Upper lobe of left lung (tissue), 4 donors: ENCODE measurements around the gene AMPD3.

ENCODE experiments used
- CTCF ChIP-seq, 6 experiments: fragments of 450-650 bp in 4 of 6; fragments of 200-600 bp in 2 of 6; sonication (generic) in 2 of 6; IDR thresholded peaks; one replicate each; pipeline ENCODE4 v1.5.1; 2016 to 2019; ENCODE audit warnings: antibody characterized with exemption in 6 of 6
- EP300 ChIP-seq, 4 donors: sonication (generic); formaldehyde crosslinking; IDR thresholded peaks; one replicate each; pipeline ENCODE4 v1.5.1; 2017; ENCODE audit warnings: antibody characterized with exemption in 4 of 4, control low read depth in 2 of 4
- POLR2A ChIP-seq, 4 donors: fragments of 450-650 bp; IDR thresholded peaks; one replicate each; pipeline ENCODE4 v1.5.1; 2016 to 2017; ENCODE audit warnings: antibody characterized with exemption in 4 of 4, mild to moderate bottlenecking in 2 of 4
- POLR2AphosphoS5 ChIP-seq, 2 donors: sonication (generic); formaldehyde crosslinking; IDR thresholded peaks; one replicate each; pipeline ENCODE4 v1.5.1; 2017; ENCODE audit warnings: antibody characterized with exemption in 2 of 2

GRCh38 chr11:10514709-10515108 lies 59.6 kb downstream of the AMPD3 start:
- TF ChIP-seq CTCF (IDR thresholded peaks at IDR 0.05) (no peak), POLR2A (IDR thresholded peaks at IDR 0.05) (no peak), EP300 (IDR thresholded peaks at IDR 0.05) (no peak), POLR2AphosphoS5 (IDR thresholded peaks at IDR 0.05) (no peak)
